Aorta (tissue), 5 donors: ENCODE measurements around the gene PEX13. TPM values are rescaled to one million over a fixed set of nuclear protein-coding genes. Genes with fewer than 3 reads are reported as not detected.

Source experiments
- ATAC-seq: fragments of 200-7000 bp; cut with Tn5 transposase; one replicate; pipeline ENCODE4 v1.9.1; 2022; ENCODE audit warnings: moderate library complexity; ENCODE audit not compliant: low FRiP score
- DNase-seq, 2 donors: peaks; one replicate each; pipeline ENCODE4 v3.0.0-alpha.2; 2020
- H3K27ac ChIP-seq, 2 donors: one replicate each; pipeline ENCODE4 v1.5.1; 2013; ENCODE audit warnings: low read length in 2 of 2, mild to moderate bottlenecking in 2 of 2, moderate library complexity in 2 of 2, control low read depth in 1 of 2, inconsistent platforms in 1 of 2, low read depth in 1 of 2
- H3K27me3 ChIP-seq, 2 donors: one replicate each; pipeline ENCODE4 v1.6.1; 2013; ENCODE audit warnings: control low read depth in 1 of 2, low read length in 1 of 2, mild to moderate bottlenecking in 1 of 2, moderate library complexity in 1 of 2; ENCODE audit not compliant: insufficient read depth in 2 of 2, control insufficient read depth in 1 of 2
- H3K36me3 ChIP-seq, 2 donors: one replicate each; pipeline ENCODE4 v1.6.1; 2013; ENCODE audit warnings: control low read depth in 1 of 2, low read length in 1 of 2, mild to moderate bottlenecking in 1 of 2; ENCODE audit not compliant: insufficient read depth in 2 of 2, control insufficient read depth in 1 of 2
- H3K4me1 ChIP-seq, 2 donors: one replicate each; pipeline ENCODE4 v1.6.1; 2013; ENCODE audit warnings: low read length in 2 of 2, control low read depth in 1 of 2, mild to moderate bottlenecking in 1 of 2, moderate library complexity in 1 of 2; ENCODE audit not compliant: insufficient read depth in 2 of 2, control insufficient read depth in 1 of 2
- H3K4me3 ChIP-seq, 2 donors: one replicate each; pipeline ENCODE4 v1.5.1; 2013; ENCODE audit warnings: low read length in 2 of 2, control low read depth in 1 of 2, mild to moderate bottlenecking in 1 of 2
- H3K9me3 ChIP-seq: one replicate; pipeline ENCODE4 v1.6.1; 2013; ENCODE audit warnings: mild to moderate bottlenecking, low read length; ENCODE audit not compliant: control insufficient read depth
- WGBS, 2 donors: extraction: QIAGEN DNeasy Blood & Tissue Kit; methylation state at CpG; one replicate each; pipeline ENCODE4 v1.1.7; 2013; 5-methylcytosine and 5-hydroxymethylcytosine counted together
- intact Hi-C, 2 donors: fragments of 100-400 bp; cut with DNase I; formaldehyde crosslinking; loops; one replicate each; pipeline versions ENCODE4 v1.14.2 to v1.15.0; 2022
- polyA plus RNA-seq, 2 donors: library from polyadenylated mRNA; stranded (reverse); fragments of 200-250 nt; gene quantifications; one replicate each; pipeline ENCODE4 v1.2.3, GENCODE V29; 2013
- total RNA-seq, 2 donors: library from RNA; stranded (reverse); fragmentation: NEBNext Ultra II Directional; extraction: Animal tissue kit (Norgen Biotek cat#: 25700); gene quantifications; one replicate each; pipeline ENCODE4 v1.2.1, GENCODE V29; 2021
- donor health status: healthy with polysubstance abuse.
- donor health status: Bipolar disorder and iron deficiency.
- donor health status: DM: no; HTN: no; CAD: no.
- donor health status: DM: no; HTN: no; CAD: no.
- donor health status: DM: yes; HTN: yes; CAD: no.

Gene PEX13
- total and polyA plus RNA-seq, 4 donors, result 6.5 to 20.7 (median 13.2) TPM

GRCh38 chr2:61014763-61015162, 2.8 kb upstream of the PEX13 start:
- Histone ChIP-seq H3K4me1 (peaks cover 0 to under 1% of the 10 kb centered on the region in 2 donors), H3K4me3 (no peak overlapping the region), H3K27me3 (no peaks in the 10 kb centered on the region), H3K36me3 (no peaks in the 10 kb centered on the region), H3K27ac (no peak overlapping the region), H3K9me3 (no peaks in the 10 kb centered on the region)
- ATAC-seq (no peak), DNase-seq (no peak)
- intact Hi-C loops, result loop anchor here in 1 of 2 donors (5.0 kb wide), 1 partner anchor 53 kb away; the partner anchor contains the start of gene SANBR
- WGBS, 2 donors, result 72 to 73% methylated on average over 3 of the region's 3 CpGs

GRCh38 chr2:61015976-61016375, 1.5 kb upstream of the PEX13 start:
- Histone ChIP-seq H3K4me3 (no peak overlapping the region), H3K4me1 (peaks cover 0 to 2% of the 10 kb centered on the region in 2 donors), H3K9me3 (no peaks in the 10 kb centered on the region), H3K36me3 (no peaks in the 10 kb centered on the region), H3K27me3 (no peaks in the 10 kb centered on the region), H3K27ac (no peak overlapping the region)
- intact Hi-C loops, result loop anchor here in 1 of 2 donors (5.0 kb wide), 1 partner anchor 51 kb away; the partner anchor contains the start of gene SANBR
- no peak for ATAC-seq
- no peak for DNase-seq
- WGBS, 2 donors, result 12 to 20% methylated on average over 2 of the region's 2 CpGs

- peak overlapping the region; percentile 95 for H3K4me3 ChIP-seq
- no peaks in the 10 kb centered on the region for H3K36me3 ChIP-seq
- peaks cover 0 to 2% of the 10 kb centered on the region in 2 donors for H3K4me1 ChIP-seq
- peak overlapping the region; percentile 30 to 73 for H3K27ac ChIP-seq
- intact Hi-C loops, result loop anchor here in 1 of 2 donors (5.0 kb wide), 1 partner anchor 51 kb away; the partner anchor contains the start of gene SANBR
- WGBS, 2 donors, result 1% methylated on average over 16 of the region's 16 CpGs
- DNase-seq (no peak), ATAC-seq (no peak)
- no peaks in the 10 kb centered on the region for H3K27me3 ChIP-seq
- H3K9me3 ChIP-seq, result no peaks in the 10 kb centered on the region
These were observed 1.0 kb upstream of the PEX13 start for GRCh38 chr2:61016392-61017002.

- peak; percentile 82 to 86 for DNase-seq
- Histone ChIP-seq H3K36me3 (no peaks in the 10 kb centered on the region), H3K4me1 (peaks cover 0 to 2% of the 10 kb centered on the region in 2 donors), H3K9me3 (no peaks in the 10 kb centered on the region), H3K27ac (peak overlapping the region; percentile 30 to 73), H3K27me3 (no peaks in the 10 kb centered on the region), H3K4me3 (peak overlapping the region; percentile 95)
- intact Hi-C loops, result loop anchor here in 1 of 2 donors (5.0 kb wide), 1 partner anchor 50 kb away; the partner anchor contains the start of gene SANBR
- WGBS, 2 donors, result 0% methylated on average over 27 of the region's 27 CpGs
- peak; percentile 93 for ATAC-seq
These were observed 441 bp upstream of the PEX13 start for GRCh38 chr2:61017003-61017555.

GRCh38 chr2:61018318-61018755, 817 bp downstream of the PEX13 start:
- Histone ChIP-seq H3K4me3 (peak overlapping the region; percentile 95), H3K27ac (peak overlapping the region in 1 of 2 donors; percentile 79), H3K4me1 (peaks cover 0 to 2% of the 10 kb centered on the region in 2 donors), H3K27me3 (no peaks in the 10 kb centered on the region), H3K9me3 (no peaks in the 10 kb centered on the region), H3K36me3 (no peaks in the 10 kb centered on the region)
- 0 to 2% methylated on average over 7 of the region's 7 CpGs for WGBS, 2 donors
- no peak for ATAC-seq
- DNase-seq, result no peak
- intact Hi-C loops, result loop anchor here in 1 of 2 donors (5.0 kb wide), 1 partner anchor 49 kb away; the partner anchor contains the start of gene SANBR

GRCh38 chr2:61018798-61019197, 1.3 kb downstream of the PEX13 start:
- Histone ChIP-seq H3K9me3 (no peaks in the 10 kb centered on the region), H3K36me3 (no peaks in the 10 kb centered on the region), H3K27me3 (no peaks in the 10 kb centered on the region), H3K27ac (no peak overlapping the region), H3K4me1 (peaks cover 0 to 2% of the 10 kb centered on the region in 2 donors), H3K4me3 (peak overlapping the region; percentile 95)
- ATAC-seq, result no peak
- intact Hi-C loops, result loop anchor here in 1 of 2 donors (5.0 kb wide), 1 partner anchor 49 kb away; the partner anchor contains the start of gene SANBR
- no peak for DNase-seq
- 11 to 14% methylated on average over 6 of the region's 6 CpGs for WGBS, 2 donors

GRCh38 chr2:61021228-61021660, 3.7 kb downstream of the PEX13 start:
- H3K9me3 ChIP-seq, result no peaks in the 10 kb centered on the region
- H3K36me3 ChIP-seq, result no peaks in the 10 kb centered on the region
- H3K4me3 ChIP-seq, result no peak overlapping the region
- no peaks in the 10 kb centered on the region for H3K27me3 ChIP-seq
- DNase-seq (no peak), ATAC-seq (no peak)
- WGBS, 2 donors, result 86 to 88% methylated on average over 6 of the region's 6 CpGs
- H3K27ac ChIP-seq, result no peak overlapping the region
- intact Hi-C loops, result no loop called here
- peaks cover 0 to 2% of the 10 kb centered on the region in 2 donors for H3K4me1 ChIP-seq

GRCh38 chr2:61023670-61024069, 6.2 kb downstream of the PEX13 start:
- no peaks in the 10 kb centered on the region for H3K36me3 ChIP-seq
- H3K4me3 ChIP-seq, result no peak overlapping the region
- H3K27me3 ChIP-seq, result no peaks in the 10 kb centered on the region
- H3K27ac ChIP-seq, result no peak overlapping the region
- intact Hi-C loops, result no loop called here
- ATAC-seq (no peak), DNase-seq (no peak)
- peaks cover 0 to 2% of the 10 kb centered on the region in 2 donors for H3K4me1 ChIP-seq
- no peaks in the 10 kb centered on the region for H3K9me3 ChIP-seq
- WGBS, 2 donors, result 83 to 92% methylated on average over 4 of the region's 4 CpGs
